Measurements from ENCODE around the gene APOA1. TPM values are rescaled to one million over a fixed set of nuclear protein-coding genes. Genes with fewer than 3 reads are reported as not detected.
"Not testable (repeated sequence)": the region's sequence is repeated elsewhere in the genome, so short reads cannot be mapped to it uniquely, and the experiment has no call there.

The APOA1 gene
- total RNA-seq, 1 donor from 2014 or later = 5.4 TPM

GRCh38 chr11:116838321-116839084, 1.1 kb upstream of the APOA1 start:
- intact Hi-C loops (cut with DNase I) = no loop called here
- ATAC-seq (no peak), DNase-seq (ENCODE audit: missing footprints) (no peak)

DNA sequence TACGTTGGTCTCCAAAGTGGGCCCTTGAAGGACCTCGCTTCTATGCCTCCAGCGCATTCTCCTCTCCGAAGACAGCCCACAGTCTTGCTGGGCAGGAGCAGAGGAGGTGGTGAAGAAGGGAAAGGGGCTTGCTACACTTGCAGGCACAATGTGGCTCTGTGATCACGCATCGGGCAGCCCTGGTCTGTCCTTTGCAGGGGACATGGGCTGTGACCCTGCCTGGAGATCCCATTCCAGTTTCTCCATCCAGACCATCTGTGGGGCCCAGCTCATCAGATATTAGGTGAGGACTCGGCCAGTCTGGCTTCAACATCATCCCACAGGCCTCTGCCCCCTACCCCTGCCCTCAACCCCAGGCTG, 810 bp downstream of the APOA1 start:
- DNase-seq (ENCODE audit: missing footprints) = no peak
- intact Hi-C loops (cut with DNase I) = no loop called here
- no peak for ATAC-seq

DNA sequence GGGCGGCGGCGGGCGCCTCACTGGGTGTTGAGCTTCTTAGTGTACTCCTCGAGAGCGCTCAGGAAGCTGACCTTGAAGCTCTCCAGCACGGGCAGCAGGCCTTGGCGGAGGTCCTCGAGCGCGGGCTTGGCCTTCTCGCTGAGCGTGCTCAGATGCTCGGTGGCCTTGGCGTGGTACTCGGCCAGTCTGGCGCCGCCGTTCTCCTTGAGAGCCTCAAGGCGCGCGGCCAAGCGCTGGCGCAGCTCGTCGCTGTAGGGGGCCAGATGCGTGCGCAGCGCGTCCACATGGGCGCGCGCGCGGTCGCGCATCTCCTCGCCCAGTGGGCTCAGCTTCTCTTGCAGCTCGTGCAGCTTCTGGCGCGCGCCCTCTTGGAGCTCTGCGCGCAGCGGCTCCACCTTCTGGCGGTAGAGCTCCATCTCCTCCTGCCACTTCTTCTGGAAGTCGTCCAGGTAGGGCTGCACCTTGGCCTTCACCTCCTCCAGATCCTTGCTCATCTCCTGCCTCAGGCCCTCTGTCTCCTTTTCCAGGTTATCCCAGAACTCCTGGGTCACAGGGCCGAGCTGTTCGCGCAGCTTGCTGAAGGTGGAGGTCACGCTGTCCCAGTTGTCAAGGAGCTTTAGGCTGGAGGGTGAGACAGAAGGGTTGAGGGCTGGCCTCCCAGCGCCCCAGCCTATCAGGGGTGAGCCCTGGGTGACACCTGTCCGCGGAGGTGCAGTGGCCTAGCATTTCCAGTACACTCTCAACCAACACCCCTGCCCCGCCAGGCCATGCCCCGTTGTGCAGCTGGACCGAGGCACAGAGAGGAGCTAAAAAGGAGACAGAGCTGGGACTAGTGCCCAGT, 1.4 kb downstream of the APOA1 start:
- intact Hi-C loops (cut with DNase I) = loop anchor here (2.0 kb wide), 1 partner anchor 47 kb away; the partner anchor contains the start of gene ZPR1
- ATAC-seq = peak; percentile 87

DNA sequence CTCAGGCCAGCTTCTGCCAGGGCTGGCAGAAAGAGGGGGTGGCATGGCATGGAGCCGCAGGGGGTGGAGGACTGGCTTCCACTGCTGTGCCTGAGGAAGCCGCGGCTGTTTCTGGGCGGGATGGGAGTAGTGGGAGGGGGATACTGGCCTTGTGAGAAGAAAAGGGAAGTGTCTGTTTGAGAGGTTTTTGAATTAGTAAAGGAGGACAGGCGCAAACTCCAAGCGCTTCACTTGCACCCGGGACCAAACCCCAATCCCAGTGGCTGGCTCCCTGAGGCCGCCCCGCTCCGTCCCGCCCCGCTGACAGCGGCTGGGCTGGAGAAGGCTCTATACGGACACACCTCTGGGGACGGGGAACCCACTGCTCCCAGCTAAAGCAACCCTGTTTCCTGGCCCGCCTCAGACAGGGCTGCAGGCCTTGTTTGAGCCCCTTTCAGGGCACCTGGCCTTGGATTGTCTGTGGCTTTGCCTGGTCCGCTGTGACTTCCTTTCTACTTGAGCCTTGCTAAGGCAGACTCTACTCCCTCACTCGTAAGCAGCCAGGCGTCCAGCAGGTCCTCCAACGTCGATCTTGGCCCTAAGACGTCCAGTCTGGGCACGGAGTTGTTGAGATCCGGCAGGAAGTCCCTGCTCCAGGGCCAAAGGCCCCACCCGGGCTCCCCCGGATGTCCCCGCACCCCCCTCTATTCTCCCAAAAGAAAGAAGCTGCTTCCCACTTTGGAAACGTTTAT, 2.2 kb downstream of the APOA1 start:
- ATAC-seq (no peak), DNase-seq (ENCODE audit: missing footprints) (no peak)
- intact Hi-C loops (cut with DNase I) = loop anchor here (2.0 kb wide), 1 partner anchor 46 kb away; the partner anchor contains the start of gene ZPR1

More for the DNA sequence above, 1.4 kb downstream of the APOA1 start:
- DNase-seq (ENCODE audit: missing footprints) = peak; percentile 95

GRCh38 chr11:116834535-116835041, 2.8 kb downstream of the APOA1 start:
- not testable (repeated sequence) for DNase-seq (ENCODE audit: missing footprints)

DNA sequence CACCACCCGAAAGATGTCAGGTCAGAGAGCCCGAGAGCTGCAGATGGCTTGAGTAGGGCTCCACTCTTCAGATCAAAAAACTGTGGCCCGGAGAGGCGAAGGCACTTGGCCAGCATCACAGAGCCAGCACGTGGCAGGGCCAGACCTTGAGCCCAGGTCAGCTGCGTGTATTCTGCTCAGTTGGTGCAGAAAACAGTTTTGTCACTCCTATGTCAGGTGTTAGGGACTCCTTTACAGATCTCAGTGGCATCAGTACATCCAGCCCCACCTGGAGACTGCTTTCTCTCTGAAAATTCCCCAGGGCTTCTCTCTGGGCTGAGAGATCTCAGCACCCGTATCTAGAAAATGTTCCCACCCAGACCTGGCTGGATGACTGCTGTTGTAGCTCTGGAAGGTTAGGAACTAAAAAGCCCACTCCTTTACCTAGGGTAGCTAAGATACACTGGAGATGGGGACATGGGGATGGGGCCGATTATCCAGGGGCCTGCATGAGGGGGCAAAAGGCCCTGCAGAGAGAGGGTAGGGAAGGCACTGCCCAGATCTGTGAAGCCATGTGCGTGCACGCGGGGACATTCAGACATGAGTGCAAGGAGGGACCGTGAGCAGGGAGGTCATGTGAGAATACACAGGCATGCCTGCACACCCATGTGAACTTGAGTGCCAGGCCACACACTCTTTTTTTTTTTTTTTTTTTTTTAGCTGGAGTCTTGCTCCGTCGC, 3.4 kb downstream of the APOA1 start:
- DNase-seq (ENCODE audit: missing footprints) (no peak), ATAC-seq (no peak)
- intact Hi-C loops (cut with DNase I) = loop anchor here (2.0 kb wide), 1 partner anchor 45 kb away; the partner anchor contains the start of gene ZPR1

More at GRCh38 chr11:116834535-116835041, 2.8 kb downstream of the APOA1 start:
- intact Hi-C loops (cut with DNase I) = loop anchor here (2.0 kb wide), 1 partner anchor 46 kb away; the partner anchor contains the start of gene ZPR1
- not testable (repeated sequence) for ATAC-seq

DNA sequence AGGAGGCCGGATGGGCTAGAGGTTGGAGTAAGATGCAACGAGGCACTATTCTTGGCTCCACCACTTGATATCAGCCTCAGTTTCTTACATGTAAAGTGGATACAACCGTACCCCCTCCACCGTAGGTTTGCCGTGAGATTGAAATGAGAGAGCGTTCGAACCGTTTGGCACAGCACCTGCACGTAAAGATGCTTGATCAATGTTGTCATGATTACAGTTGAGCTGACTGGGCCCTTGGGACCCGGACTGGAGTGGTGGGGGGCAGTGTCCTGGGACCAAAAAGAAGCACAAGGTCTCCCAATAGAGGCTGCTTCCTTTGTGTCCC, 4.0 kb downstream of the APOA1 start:
- DNase-seq (ENCODE audit: missing footprints) (no peak), ATAC-seq (no peak)
- intact Hi-C loops (cut with DNase I) = no loop called here

GRCh38 chr11:116832350-116833290, 4.8 kb downstream of the APOA1 start:
- ATAC-seq (no peak), DNase-seq (ENCODE audit: missing footprints) (no peak)
- intact Hi-C loops (cut with DNase I) = no loop called here

DNA sequence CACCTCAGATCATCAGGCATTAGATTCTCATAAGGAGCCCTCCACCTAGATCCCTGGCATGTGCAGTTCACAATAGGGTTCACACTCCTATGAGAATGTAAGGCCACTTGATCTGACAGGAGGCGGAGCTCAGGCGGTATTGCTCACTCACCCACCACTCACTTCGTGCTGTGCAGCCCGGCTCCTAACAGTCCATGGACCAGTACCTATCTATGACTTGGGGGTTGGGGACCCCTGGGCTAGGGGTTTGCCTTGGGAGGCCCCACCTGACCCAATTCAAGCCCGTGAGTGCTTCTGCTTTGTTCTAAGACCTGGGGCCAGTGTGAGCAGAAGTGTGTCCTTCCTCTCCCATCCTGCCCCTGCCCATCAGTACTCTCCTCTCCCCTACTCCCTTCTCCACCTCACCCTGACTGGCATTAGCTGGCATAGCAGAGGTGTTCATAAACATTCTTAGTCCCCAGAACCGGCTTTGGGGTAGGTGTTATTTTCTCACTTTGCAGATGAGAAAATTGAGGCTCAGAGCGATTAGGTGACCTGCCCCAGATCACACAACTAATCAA, 5.6 kb downstream of the APOA1 start:
- no peak for ATAC-seq
- intact Hi-C loops (cut with DNase I) = no loop called here

DNA sequence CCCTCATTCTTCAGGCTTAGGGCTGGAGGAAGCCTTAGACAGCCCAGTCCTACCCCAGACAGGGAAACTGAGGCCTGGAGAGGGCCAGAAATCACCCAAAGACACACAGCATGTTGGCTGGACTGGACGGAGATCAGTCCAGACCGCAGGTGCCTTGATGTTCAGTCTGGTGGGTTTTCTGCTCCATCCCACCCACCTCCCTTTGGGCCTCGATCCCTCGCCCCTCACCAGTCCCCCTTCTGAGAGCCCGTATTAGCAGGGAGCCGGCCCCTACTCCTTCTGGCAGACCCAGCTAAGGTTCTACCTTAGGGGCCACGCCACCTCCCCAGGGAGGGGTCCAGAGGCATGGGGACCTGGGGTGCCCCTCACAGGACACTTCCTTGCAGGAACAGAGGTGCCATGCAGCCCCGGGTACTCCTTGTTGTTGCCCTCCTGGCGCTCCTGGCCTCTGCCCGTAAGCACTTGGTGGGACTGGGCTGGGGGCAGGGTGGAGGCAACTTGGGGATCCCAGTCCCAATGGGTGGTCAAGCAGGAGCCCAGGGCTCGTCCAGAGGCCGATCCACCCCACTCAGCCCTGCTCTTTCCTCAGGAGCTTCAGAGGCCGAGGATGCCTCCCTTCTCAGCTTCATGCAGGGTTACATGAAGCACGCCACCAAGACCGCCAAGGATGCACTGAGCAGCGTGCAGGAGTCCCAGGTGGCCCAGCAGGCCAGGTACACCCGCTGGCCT, 7.1 kb downstream of the APOA1 start:
- intact Hi-C loops (cut with DNase I) = no loop called here
- no peak for ATAC-seq
- no peak for DNase-seq (ENCODE audit: missing footprints)

More for the DNA sequence above, 5.6 kb downstream of the APOA1 start:
- DNase-seq (ENCODE audit: missing footprints) = no peak

- DNase-seq (ENCODE audit: missing footprints) = no peak
- intact Hi-C loops (cut with DNase I) = no loop called here
- no peak for ATAC-seq
These were observed 7.8 kb downstream of the APOA1 start, which contains the start of gene APOC3 for GRCh38 chr11:116829525-116830183. Gene APOC3 (plus strand): TSS chr11:116829907. CDS start chr11:116830583, 676 bp downstream.

GRCh38 chr11:116828632-116829524, 8.5 kb downstream of the APOA1 start:
- intact Hi-C loops (cut with DNase I) = no loop called here
- no peak for ATAC-seq
- no peak for DNase-seq (ENCODE audit: missing footprints)

GRCh38 chr11:116827461-116827860, 10.0 kb downstream of the APOA1 start:
- no peak for ATAC-seq
- intact Hi-C loops (cut with DNase I) = no loop called here
- no peak for DNase-seq (ENCODE audit: missing footprints)

GRCh38 chr11:116826751-116827431, 10.5 kb downstream of the APOA1 start:
- intact Hi-C loops (cut with DNase I) = no loop called here
- no peak for DNase-seq (ENCODE audit: missing footprints)
- no peak for ATAC-seq
